ENCODE measurements around the gene EDA. TPM values are rescaled to one million over a fixed set of nuclear protein-coding genes. Genes with fewer than 3 reads are reported as not detected.

EDA gene
- total RNA-seq, 3 donors from 2014 or later (not counting 1 experiment from before 2014, with no cell fraction given), result 0.50 to 0.65 TPM; not detected in 1

DNA sequence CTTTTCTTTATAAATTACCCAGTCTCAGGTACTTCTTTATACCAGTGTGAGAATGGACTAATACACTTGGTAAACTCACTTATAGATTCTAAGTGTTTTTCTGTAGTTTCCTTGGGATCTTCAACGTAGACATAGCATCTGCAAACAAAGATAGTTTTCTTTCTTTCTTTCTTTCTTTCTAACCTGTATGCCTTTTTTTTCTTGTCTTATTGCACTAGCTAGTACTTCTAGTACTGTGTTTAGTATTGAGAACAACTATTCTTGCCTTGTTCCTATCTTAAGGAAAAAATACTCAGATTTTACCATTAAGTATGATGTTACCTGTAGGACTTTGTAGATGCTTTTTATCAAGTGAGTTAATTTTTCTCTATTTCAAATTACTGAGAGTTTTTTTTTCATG is 102.2 kb downstream of the EDA start:
- no CpG with 5 or more reads among the region's 1 CpG for WGBS (ENCODE audit: insufficient coverage)
- ATAC-seq, result no peak
- no peak for DNase-seq
- no peak for TF ChIP-seq CTCF (IDR thresholded peaks at IDR 0.05)
- Histone ChIP-seq H3K9me3 (ENCODE audit: control insufficient read depth, insufficient read depth, low read length) (no peaks in the 10 kb centered on the region), H3K27ac (ENCODE audit: low read length) (no peak overlapping the region), H3K4me3 (ENCODE audit: low read length) (no peak overlapping the region), H3K4me1 (ENCODE audit: control insufficient read depth, insufficient read depth, low read length) (no peaks in the 10 kb centered on the region), H3K36me3 (ENCODE audit: control insufficient read depth, insufficient read depth, low read length) (no peaks in the 10 kb centered on the region), H3K27me3 (ENCODE audit: control insufficient read depth, insufficient read depth, low read length) (no peaks in the 10 kb centered on the region)
- Mint-ChIP-seq H3K27ac (no peak overlapping the region), H3K9me3 (peaks cover 7% of the 10 kb centered on the region in 2 donors), H3K36me3 (no peaks in the 10 kb centered on the region), H3K4me1 (no peaks in the 10 kb centered on the region), H3K4me3 (no peak overlapping the region), H3K27me3 (ENCODE audit: low read depth in 2 of 2) (no peaks in the 10 kb centered on the region)
- intact Hi-C loops (cut with micrococcal nuclease), result no loop called here

DNA sequence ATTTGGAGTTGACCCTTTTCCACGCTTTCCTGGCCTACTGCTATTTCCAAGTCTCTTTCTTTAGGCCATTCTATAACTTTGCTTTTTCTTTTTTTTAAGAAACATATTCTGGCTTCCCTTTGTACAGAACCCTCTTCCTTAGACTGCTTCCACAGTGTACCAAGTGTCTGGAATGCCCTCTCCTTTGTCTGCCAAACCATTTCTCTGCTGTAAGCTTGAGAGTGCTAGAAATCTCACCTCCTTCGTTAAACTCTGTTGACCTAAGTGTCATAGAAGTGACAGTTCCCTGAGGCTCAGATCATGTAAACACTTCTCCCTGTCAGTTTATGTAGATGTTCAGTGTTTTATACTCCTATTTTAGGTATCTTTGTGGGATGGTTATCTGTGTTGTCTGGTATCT is 108.4 kb downstream of the EDA start:
- H3K27ac Mint-ChIP-seq, result no peak overlapping the region
- ATAC-seq, result no peak
- 89% methylated on average over 1 of the region's 2 CpGs for WGBS (ENCODE audit: insufficient coverage)

DNA sequence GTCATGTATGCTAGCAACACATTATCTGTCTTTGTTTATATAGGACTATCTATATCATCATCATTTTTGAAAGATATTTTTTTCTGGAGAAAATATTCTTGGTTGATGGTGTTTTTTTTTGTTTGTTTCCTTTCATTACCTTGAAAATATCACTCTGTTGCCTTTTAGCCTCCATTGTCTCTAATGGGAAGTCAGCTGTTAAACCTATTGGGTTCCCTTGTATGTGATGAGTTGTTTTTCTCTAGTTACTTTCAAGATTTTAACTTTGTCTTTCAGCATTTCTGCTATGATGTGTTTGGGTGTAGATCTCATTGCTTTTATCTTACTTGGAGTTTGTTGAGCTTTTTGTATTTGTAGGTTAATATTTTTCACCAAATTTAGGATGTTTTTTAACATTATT is 124.4 kb downstream of the EDA start:
- H3K9me3 ChIP-seq (ENCODE audit: control insufficient read depth, insufficient read depth, low read length), result no peaks in the 10 kb centered on the region
- Mint-ChIP-seq H3K27ac (no peak overlapping the region), H3K27me3 (ENCODE audit: low read depth in 2 of 2) (no peaks in the 10 kb centered on the region), H3K4me1 (no peaks in the 10 kb centered on the region), H3K9me3 (peaks cover 8 to 10% of the 10 kb centered on the region in 2 donors), H3K4me3 (no peak overlapping the region), H3K36me3 (peaks cover 14% of the 10 kb centered on the region)
- no peaks in the 10 kb centered on the region for H3K36me3 ChIP-seq (ENCODE audit: control insufficient read depth, insufficient read depth, low read length)
- no peaks in the 10 kb centered on the region for H3K27me3 ChIP-seq (ENCODE audit: control insufficient read depth, insufficient read depth, low read length)
- no peak for TF ChIP-seq CTCF (IDR thresholded peaks at IDR 0.05)
- no peak overlapping the region for H3K27ac ChIP-seq (ENCODE audit: low read length)
- ATAC-seq, result no peak
- H3K4me1 ChIP-seq (ENCODE audit: control insufficient read depth, insufficient read depth, low read length), result no peaks in the 10 kb centered on the region
- no peak for DNase-seq
- H3K4me3 ChIP-seq (ENCODE audit: low read length), result no peak overlapping the region
- intact Hi-C loops (cut with micrococcal nuclease), result no loop called here

More for the DNA sequence above, 108.4 kb downstream of the EDA start:
- Histone ChIP-seq H3K4me1 (ENCODE audit: control insufficient read depth, insufficient read depth, low read length) (no peaks in the 10 kb centered on the region), H3K4me3 (ENCODE audit: low read length) (no peak overlapping the region), H3K27ac (ENCODE audit: low read length) (no peak overlapping the region), H3K36me3 (ENCODE audit: control insufficient read depth, insufficient read depth, low read length) (no peaks in the 10 kb centered on the region), H3K27me3 (ENCODE audit: control insufficient read depth, insufficient read depth, low read length) (no peaks in the 10 kb centered on the region), H3K9me3 (ENCODE audit: control insufficient read depth, insufficient read depth, low read length) (no peaks in the 10 kb centered on the region)
- peaks cover 0 to 5% of the 10 kb centered on the region in 2 donors for H3K9me3 Mint-ChIP-seq
- no peak for DNase-seq
- no peaks in the 10 kb centered on the region for H3K36me3 Mint-ChIP-seq
- no peaks in the 10 kb centered on the region for H3K4me1 Mint-ChIP-seq
- no peaks in the 10 kb centered on the region for H3K27me3 Mint-ChIP-seq (ENCODE audit: low read depth in 2 of 2)
- H3K4me3 Mint-ChIP-seq, result no peak overlapping the region
- TF ChIP-seq CTCF (IDR thresholded peaks at IDR 0.05), result no peak
- intact Hi-C loops (cut with micrococcal nuclease), result no loop called here

- intact Hi-C loops (cut with micrococcal nuclease), result no loop called here
- no peak overlapping the region for H3K4me3 ChIP-seq (ENCODE audit: low read length)
- no peaks in the 10 kb centered on the region for H3K9me3 ChIP-seq (ENCODE audit: control insufficient read depth, insufficient read depth, low read length)
- H3K9me3 Mint-ChIP-seq, result peaks cover 8 to 10% of the 10 kb centered on the region in 2 donors
- TF ChIP-seq CTCF (IDR thresholded peaks at IDR 0.05), result no peak
- DNase-seq (no peak), ATAC-seq (no peak)
- no peak overlapping the region for H3K4me3 Mint-ChIP-seq
- H3K36me3 ChIP-seq (ENCODE audit: control insufficient read depth, insufficient read depth, low read length), result no peaks in the 10 kb centered on the region
- H3K4me1 Mint-ChIP-seq, result no peaks in the 10 kb centered on the region
- no peaks in the 10 kb centered on the region for H3K27me3 Mint-ChIP-seq (ENCODE audit: low read depth in 2 of 2)
- no peaks in the 10 kb centered on the region for H3K27me3 ChIP-seq (ENCODE audit: control insufficient read depth, insufficient read depth, low read length)
- peaks cover 14% of the 10 kb centered on the region for H3K36me3 Mint-ChIP-seq
- no peak overlapping the region for H3K27ac ChIP-seq (ENCODE audit: low read length)
- H3K27ac Mint-ChIP-seq, result no peak overlapping the region
- H3K4me1 ChIP-seq (ENCODE audit: control insufficient read depth, insufficient read depth, low read length), result no peaks in the 10 kb centered on the region
These were observed 125.8 kb downstream of the EDA start for GRCh38 chrX:69741721-69742120.
